Lung (tissue), 12 donors: ENCODE measurements around the gene TNFRSF1A. TPM values are rescaled to one million over a fixed set of nuclear protein-coding genes. Genes with fewer than 3 reads are reported as not detected.
A peak's percentile ranks its signal among the peaks of the same experiment; 100 is the strongest.

Source experiments
- ATAC-seq: fragments of 200-7000 bp; cut with Tn5 transposase; one replicate; pipeline ENCODE4 v1.9.1; 2020; ENCODE audit warnings: moderate number of reproducible peaks; ENCODE audit not compliant: insufficient read depth, low FRiP score
- DNase-seq, 3 donors: peaks; one replicate each; pipeline ENCODE4 v3.0.0-alpha.2; 2013 to 2017
- H3K27ac ChIP-seq, 2 donors: one replicate each; pipeline ENCODE4 v1.5.1; 2013; ENCODE audit warnings: mild to moderate bottlenecking in 2 of 2, moderate library complexity in 2 of 2, control low read depth in 1 of 2, inconsistent platforms in 1 of 2, low read depth in 1 of 2, low read length in 1 of 2
- H3K27me3 ChIP-seq, 3 donors: one replicate each; pipeline ENCODE4 v1.5.1; 2013; ENCODE audit warnings: low read length in 2 of 3; ENCODE audit not compliant: control insufficient read depth in 3 of 3, insufficient read depth in 3 of 3
- H3K36me3 ChIP-seq, 4 donors: one replicate each; pipeline ENCODE4 v1.5.1; 2013; ENCODE audit warnings: low read length in 4 of 4, mild to moderate bottlenecking in 1 of 4, moderate library complexity in 1 of 4; ENCODE audit not compliant: control insufficient read depth in 4 of 4, insufficient read depth in 4 of 4
- H3K4me1 ChIP-seq, 5 donors: one replicate each; pipeline ENCODE4 v1.5.1; 2013; ENCODE audit warnings: low read length in 5 of 5, mild to moderate bottlenecking in 2 of 5, moderate library complexity in 1 of 5; ENCODE audit not compliant: control insufficient read depth in 5 of 5, insufficient read depth in 5 of 5
- H3K4me3 ChIP-seq: one replicate; pipeline ENCODE4 v1.5.1; 2013; ENCODE audit warnings: mild to moderate bottlenecking, control low read depth, moderate library complexity
- H3K9ac ChIP-seq, 2 donors: one replicate each; pipeline ENCODE4 v1.5.1; 2013; ENCODE audit warnings: low read length in 2 of 2, control low read depth in 1 of 2; ENCODE audit not compliant: insufficient read depth in 1 of 2
- H3K9me3 ChIP-seq, 4 donors: one replicate each; pipeline ENCODE4 v1.5.1; 2013; ENCODE audit warnings: low read length in 3 of 4, mild to moderate bottlenecking in 1 of 4, moderate library complexity in 1 of 4; ENCODE audit not compliant: control insufficient read depth in 4 of 4, insufficient read depth in 3 of 4
- CTCF ChIP-seq: IDR thresholded peaks from 2 replicates; pipeline ENCODE4 v1.5.1; 2012; ENCODE audit warnings: mild to moderate bottlenecking; ENCODE audit errors: control extremely low read depth, extremely low read depth
- WGBS, 2 donors: extraction: QIAGEN DNeasy Blood & Tissue Kit; methylation state at CpG; one replicate each; pipeline ENCODE4 v1.1.7; 2013; 5-methylcytosine and 5-hydroxymethylcytosine counted together
- polyA plus RNA-seq, 2 donors: library from polyadenylated mRNA; stranded (reverse); fragments of 200-250 nt; gene quantifications; one replicate each; pipeline ENCODE4 v1.2.1, GENCODE V29; 2013
- total RNA-seq, 2 donors: library from RNA; depleted of rRNA in 1 of 2; stranded (reverse); fragments of >200 nt in 1 of 2; gene quantifications; one replicate each; pipeline ENCODE4 v1.2.1, GENCODE V29; 2014 to 2021
- donor health status: control.
- donor health status: control.
- donor health status: Bipolar disorder and iron deficiency.
- donor health status: healthy.
- donor health status: DM: yes; HTN: yes; CAD: no.

Gene TNFRSF1A
- total and polyA plus RNA-seq, 4 donors = 81.6 to 184 (median 178) TPM

- peak overlapping the region; percentile 12 for H3K4me3 ChIP-seq
- no peaks in the 10 kb centered on the region for H3K9me3 ChIP-seq
- WGBS, 2 donors = 1 to 2% methylated on average over 11 of the region's 11 CpGs
- DNase-seq (peak; percentile 63 to 67 (median 67)), ATAC-seq (peak; percentile 48)
- peaks cover 20 to 37% (median 30%) of the 10 kb centered on the region in 4 donors for H3K36me3 ChIP-seq
- peaks cover 25 to 61% (median 40%) of the 10 kb centered on the region in 5 donors for H3K4me1 ChIP-seq
- H3K9ac ChIP-seq = peak overlapping the region in 1 of 2 donors; percentile 1
- peak; percentile 30 for TF ChIP-seq CTCF
- no peaks in the 10 kb centered on the region for H3K27me3 ChIP-seq
- peak overlapping the region; percentile 91 to 99 for H3K27ac ChIP-seq
Measured at GRCh38 chr12:6335451-6336078, 6.3 kb downstream of the TNFRSF1A start.

GRCh38 chr12:6334940-6335450 lies 6.9 kb downstream of the TNFRSF1A start:
- H3K4me3 ChIP-seq = no peak overlapping the region
- ATAC-seq (no peak), DNase-seq (no peak)
- WGBS, 2 donors = 25 to 37% methylated on average over 13 of the region's 13 CpGs
- H3K9me3 ChIP-seq = no peaks in the 10 kb centered on the region
- H3K4me1 ChIP-seq = peaks cover 25 to 56% (median 38%) of the 10 kb centered on the region in 5 donors
- H3K36me3 ChIP-seq = peaks cover 26 to 37% (median 35%) of the 10 kb centered on the region in 4 donors
- TF ChIP-seq CTCF = no peak
- peak overlapping the region in 1 of 2 donors; percentile 1 for H3K9ac ChIP-seq
- no peaks in the 10 kb centered on the region for H3K27me3 ChIP-seq
- H3K27ac ChIP-seq = peak overlapping the region; percentile 91 to 99

GRCh38 chr12:6334359-6334758 lies 7.5 kb downstream of the TNFRSF1A start:
- H3K9me3 ChIP-seq = no peaks in the 10 kb centered on the region
- DNase-seq (no peak), ATAC-seq (no peak)
- peak overlapping the region; percentile 91 to 99 for H3K27ac ChIP-seq
- peaks cover 22 to 49% (median 33%) of the 10 kb centered on the region in 5 donors for H3K4me1 ChIP-seq
- no peak overlapping the region for H3K4me3 ChIP-seq
- no peak for TF ChIP-seq CTCF
- H3K27me3 ChIP-seq = no peaks in the 10 kb centered on the region
- peaks cover 32 to 42% (median 34%) of the 10 kb centered on the region in 4 donors for H3K36me3 ChIP-seq
- WGBS, 2 donors = 51 to 58% methylated on average over 5 of the region's 5 CpGs
- no peak overlapping the region for H3K9ac ChIP-seq
